A549 (cell line): ENCODE measurements around the gene NADSYN1.

Source experiments
- CEBPB ChIP-seq, 2 experiments: fragments of >200 bp in 1 of 2; sonication (Bioruptor Twin) in 1 of 2; formaldehyde crosslinking in 1 of 2; IDR thresholded peaks; 2 replicates each; pipeline ENCODE4 v1.6.1; 2012 to 2016
- CTCF ChIP-seq: fragments of >200 bp; sonication (Bioruptor Twin); formaldehyde crosslinking; IDR thresholded peaks from 3 replicates; pipeline ENCODE4 v1.5.1; 2016
- REST ChIP-seq: fragments of 200-600 bp; sonication (generic); IDR thresholded peaks from 2 replicates; pipeline ENCODE4 v1.6.1; 2016; ENCODE audit warnings: antibody characterized with exemption, mild to moderate bottlenecking, moderate library complexity
- USF2 ChIP-seq: fragments of 450-650 bp; IDR thresholded peaks from 2 replicates; pipeline ENCODE4 v1.6.1; 2014; ENCODE audit warnings: antibody characterized with exemption

- no peak for TF ChIP-seq REST
- TF ChIP-seq CTCF = no peak
- TF ChIP-seq CEBPB (IDR thresholded peaks at IDR 0.05) = no peak
- no peak for TF ChIP-seq USF2
Measured at GRCh38 chr11:71442123-71442522, 10.9 kb upstream of the NADSYN1 start.
